WERI-Rb-1 (cell line): ENCODE results near the gene RBM17.

Experiments
- DNase-seq: peaks from one replicate; pipeline ENCODE4 v3.0.0-alpha.2; 2020
- H3K27ac ChIP-seq: fragments of 250-450 bp; sonication (Bioruptor Pico); 2 replicates; pipeline ENCODE4 v1.5.1; 2020; ENCODE audit warnings: mild to moderate bottlenecking, moderate library complexity
- H3K27me3 ChIP-seq: fragments of 250-450 bp; sonication (Bioruptor Pico); 2 replicates; pipeline ENCODE4 v1.5.1; 2021; ENCODE audit warnings: mild to moderate bottlenecking, low read depth, moderate library complexity; ENCODE audit not compliant: insufficient read depth, severe bottlenecking
- H3K36me3 ChIP-seq: fragments of 250-450 bp; sonication (Bioruptor Pico); 2 replicates; pipeline ENCODE4 v1.5.1; 2020; ENCODE audit warnings: mild to moderate bottlenecking, moderate library complexity
- H3K4me3 ChIP-seq: 2 replicates; pipeline ENCODE4 v1.5.1; 2011; ENCODE audit warnings: low read depth, mild to moderate bottlenecking, control low read depth, low read length
- H3K9me3 ChIP-seq: fragments of 250-450 bp; sonication (Bioruptor Pico); 2 replicates; pipeline ENCODE4 v1.5.1; 2021; ENCODE audit warnings: mild to moderate bottlenecking, moderate library complexity; ENCODE audit not compliant: severe bottlenecking
- CTCF ChIP-seq: IDR thresholded peaks from 2 replicates; pipeline ENCODE4 v1.5.1; 2011; ENCODE audit warnings: low read depth, mild to moderate bottlenecking, control low read depth, inconsistent platforms, low read length

Gene RBM17

GRCh38 chr10:6080417-6080973 lies 8.3 kb upstream of the RBM17 start:
- Histone ChIP-seq H3K9me3 (no peaks in the 10 kb centered on the region), H3K36me3 (no peaks in the 10 kb centered on the region), H3K4me3 (no peak overlapping the region), H3K27me3 (peaks cover 37% of the 10 kb centered on the region), H3K27ac (no peak overlapping the region)
- TF ChIP-seq CTCF: no peak
- no peak for DNase-seq

- Histone ChIP-seq H3K9me3 (no peaks in the 10 kb centered on the region), H3K36me3 (no peaks in the 10 kb centered on the region)
Observed at GRCh38 chr10:6082496-6083395, 6.1 kb upstream of the RBM17 start.

GRCh38 chr10:6083523-6084475 lies 5.0 kb upstream of the RBM17 start:
- H3K27ac ChIP-seq: no peak overlapping the region

More at GRCh38 chr10:6082496-6083395, 6.1 kb upstream of the RBM17 start:
- Histone ChIP-seq H3K27me3 (peaks cover 34% of the 10 kb centered on the region), H3K27ac (no peak overlapping the region), H3K4me3 (no peak overlapping the region)
- TF ChIP-seq CTCF: no peak
- no peak for DNase-seq

GRCh38 chr10:6086375-6087233 lies 2.2 kb upstream of the RBM17 start:
- no peak overlapping the region for H3K4me3 ChIP-seq

More at GRCh38 chr10:6083523-6084475, 5.0 kb upstream of the RBM17 start:
- Histone ChIP-seq H3K9me3 (no peaks in the 10 kb centered on the region), H3K36me3 (no peaks in the 10 kb centered on the region), H3K27me3 (peaks cover 34% of the 10 kb centered on the region), H3K4me3 (no peak overlapping the region)
- TF ChIP-seq CTCF: no peak
- no peak for DNase-seq

More at GRCh38 chr10:6086375-6087233, 2.2 kb upstream of the RBM17 start:
- peak; percentile 83 for TF ChIP-seq CTCF
- Histone ChIP-seq H3K36me3 (no peaks in the 10 kb centered on the region), H3K27me3 (peaks cover 29% of the 10 kb centered on the region), H3K27ac (no peak overlapping the region), H3K9me3 (no peaks in the 10 kb centered on the region)
- DNase-seq: peak; percentile 68
